Stimulated activated CD4-positive, alpha-beta T cell treated with anti-CD3 and anti-CD28 coated beads, Interleukin-15, amount 100 ng/mL, for 48 hours (primary cell): Measurements from ENCODE around the gene DLX1.
"Not testable (repeated sequence)": the region's sequence is repeated elsewhere in the genome, so short reads cannot be mapped to it uniquely, and the experiment has no call there.

Source experiments
- DNase-seq, 2 donors: peaks; one replicate each; pipeline ENCODE4 v3.0.0-alpha.2; 2020; ENCODE audit warnings: low read depth in 2 of 2

Gene DLX1

GRCh38 chr2:172098650-172099471, 13.6 kb downstream of the DLX1 start:
- no peak for DNase-seq

GRCh38 chr2:172099472-172100079, 14.3 kb downstream of the DLX1 start:
- no peak for DNase-seq

GRCh38 chr2:172100080-172100934, 15.0 kb downstream of the DLX1 start:
- DNase-seq, result no peak

GRCh38 chr2:172100935-172101820, 15.9 kb downstream of the DLX1 start:
- no peak for DNase-seq

GRCh38 chr2:172101821-172102390, 16.6 kb downstream of the DLX1 start:
- DNase-seq, result no peak

- peak in 1 of 2 donors; percentile 58 for DNase-seq
Observed at GRCh38 chr2:172102391-172103359, 17.4 kb downstream of the DLX1 start, which contains the start of gene DLX2. DLX2 (minus strand) TSS chr2:172102900; CDS start chr2:172102538, 362 bp downstream.

GRCh38 chr2:172103471-172104272, 18.4 kb downstream of the DLX1 start:
- peak in 1 of 2 donors; percentile 72 for DNase-seq

GRCh38 chr2:172105471-172106107, 20.3 kb downstream of the DLX1 start:
- DNase-seq, result no peak

- no peak for DNase-seq
Observed at GRCh38 chr2:172106108-172106961, 21.0 kb downstream of the DLX1 start.

GRCh38 chr2:172107690-172108586, 22.6 kb downstream of the DLX1 start:
- DNase-seq, result no peak

GRCh38 chr2:172108587-172108930, 23.3 kb downstream of the DLX1 start:
- DNase-seq, result no peak

GRCh38 chr2:172109256-172109987, 24.1 kb downstream of the DLX1 start:
- DNase-seq, result no peak

GRCh38 chr2:172109988-172110811, 24.9 kb downstream of the DLX1 start:
- no peak for DNase-seq

- DNase-seq, result no peak
Observed at GRCh38 chr2:172113617-172114016, 28.3 kb downstream of the DLX1 start.

- not testable (repeated sequence) for DNase-seq
Observed at GRCh38 chr2:172114176-172114575, 28.9 kb downstream of the DLX1 start.
